ENCODE measurements around the gene CPNE4. TPM values are rescaled to one million over a fixed set of nuclear protein-coding genes. Genes with fewer than 3 reads are reported as not detected.

CPNE4 gene
- total RNA-seq, 1 experiment from 2014 or later, result not detected

DNA sequence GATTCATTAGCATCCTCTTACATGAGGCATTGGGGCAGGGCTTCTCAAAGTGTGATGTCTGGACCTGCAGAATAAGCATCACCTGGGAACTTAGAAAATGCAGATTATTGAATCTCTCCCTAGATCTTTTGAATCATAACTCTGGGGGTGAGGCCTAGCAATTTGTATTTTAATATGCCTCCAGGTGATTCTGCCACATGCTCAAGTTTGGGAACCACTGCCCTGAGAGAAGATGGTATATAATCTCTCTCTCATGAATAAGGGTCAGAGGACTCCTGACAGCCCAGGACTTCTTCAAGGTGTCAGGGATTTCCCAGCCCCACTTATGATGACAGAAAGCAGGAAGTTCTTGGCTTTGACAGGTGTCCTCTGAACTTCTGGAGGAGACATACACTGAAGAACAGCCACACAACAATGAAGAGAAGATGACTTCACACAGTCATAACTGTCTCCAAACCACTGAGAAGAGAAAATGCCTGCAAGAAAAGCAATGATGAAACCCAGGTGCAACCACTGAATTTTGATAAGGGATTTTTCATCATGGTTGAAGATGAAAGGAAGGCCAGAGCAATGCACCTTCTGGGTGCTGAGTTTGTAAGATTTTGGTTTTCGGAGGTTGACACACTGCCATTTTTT lies 320.1 kb downstream of the CPNE4 start:
- no peaks in the 10 kb centered on the region for H3K27me3 ChIP-seq (ENCODE audit: low read length)
- no peak overlapping the region for H3K4me3 ChIP-seq (ENCODE audit: low read length)
- ChIA-PET CTCF (no interaction called here), POLR2A (ENCODE audit: unreplicated experiment) (no interaction called here)
- no peak overlapping the region for H2AFZ ChIP-seq (ENCODE audit: low read length)
- no TSS peak for BruUV-seq (replicated peaks)
- H3K79me2 ChIP-seq (ENCODE audit: low read length), result no peaks in the 10 kb centered on the region
- H3K36me3 ChIP-seq (ENCODE audit: low read depth, low read length), result no peaks in the 10 kb centered on the region
- H3K9ac ChIP-seq (ENCODE audit: low read length), result no peak overlapping the region
- TF ChIP-seq, protein P1, sequence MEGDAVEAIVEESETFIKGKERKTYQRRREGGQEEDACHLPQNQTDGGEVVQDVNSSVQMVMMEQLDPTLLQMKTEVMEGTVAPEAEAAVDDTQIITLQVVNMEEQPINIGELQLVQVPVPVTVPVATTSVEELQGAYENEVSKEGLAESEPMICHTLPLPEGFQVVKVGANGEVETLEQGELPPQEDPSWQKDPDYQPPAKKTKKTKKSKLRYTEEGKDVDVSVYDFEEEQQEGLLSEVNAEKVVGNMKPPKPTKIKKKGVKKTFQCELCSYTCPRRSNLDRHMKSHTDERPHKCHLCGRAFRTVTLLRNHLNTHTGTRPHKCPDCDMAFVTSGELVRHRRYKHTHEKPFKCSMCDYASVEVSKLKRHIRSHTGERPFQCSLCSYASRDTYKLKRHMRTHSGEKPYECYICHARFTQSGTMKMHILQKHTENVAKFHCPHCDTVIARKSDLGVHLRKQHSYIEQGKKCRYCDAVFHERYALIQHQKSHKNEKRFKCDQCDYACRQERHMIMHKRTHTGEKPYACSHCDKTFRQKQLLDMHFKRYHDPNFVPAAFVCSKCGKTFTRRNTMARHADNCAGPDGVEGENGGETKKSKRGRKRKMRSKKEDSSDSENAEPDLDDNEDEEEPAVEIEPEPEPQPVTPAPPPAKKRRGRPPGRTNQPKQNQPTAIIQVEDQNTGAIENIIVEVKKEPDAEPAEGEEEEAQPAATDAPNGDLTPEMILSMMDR (conservative IDR thresholded peaks at IDR 0.05; ENCODE audit: low read depth, low read length), result no peak
- TF ChIP-seq EZH2 (IDR thresholded peaks at IDR 0.05; ENCODE audit: low read length, unreplicated experiment) (no peak), EZH2phosphoT487 (IDR thresholded peaks at IDR 0.05; ENCODE audit: borderline replicate concordance, low read length) (no peak)
- no peaks in the 10 kb centered on the region for H4K20me1 ChIP-seq (ENCODE audit: low read length)
- no peak for DNase-seq
- intact Hi-C loops (cut with micrococcal nuclease), result no loop called here
- no peaks in the 10 kb centered on the region for H3K9me3 ChIP-seq (ENCODE audit: low read length)
- H3F3A ChIP-seq (ENCODE audit: low read length, unreplicated experiment), result no peaks in the 10 kb centered on the region
- no peak overlapping the region for H3K4me2 ChIP-seq (ENCODE audit: low read length)
- H3K9me2 ChIP-seq (replicated peaks; ENCODE audit: low read length), result no peaks in the 10 kb centered on the region
- H3K27ac ChIP-seq (ENCODE audit: low read length), result no peak overlapping the region
- H3K4me1 ChIP-seq (ENCODE audit: insufficient read depth, low read length), result peaks cover 24% of the 10 kb centered on the region
- ATAC-seq, result no peak

- ATAC-seq (peak; percentile 61), DNase-seq (peak; percentile 62)
- Histone ChIP-seq H3K9ac (ENCODE audit: low read length) (no peak overlapping the region), H3K27ac (ENCODE audit: low read length) (no peak overlapping the region), H3K79me2 (ENCODE audit: low read length) (no peaks in the 10 kb centered on the region), H2AFZ (ENCODE audit: low read length) (no peak overlapping the region), H3F3A (ENCODE audit: low read length, unreplicated experiment) (no peaks in the 10 kb centered on the region), H3K4me3 (ENCODE audit: low read length) (no peak overlapping the region), H3K4me1 (ENCODE audit: insufficient read depth, low read length) (peaks cover 24% of the 10 kb centered on the region), H4K20me1 (ENCODE audit: low read length) (no peaks in the 10 kb centered on the region), H3K27me3 (ENCODE audit: low read length) (no peaks in the 10 kb centered on the region), H3K4me2 (ENCODE audit: low read length) (0 out of 2 replicates have a peak overlapping the region, but pooled peaks have one; percentile 24), H3K9me2 (replicated peaks; ENCODE audit: low read length) (no peaks in the 10 kb centered on the region), H3K36me3 (ENCODE audit: low read depth, low read length) (no peaks in the 10 kb centered on the region), H3K9me3 (ENCODE audit: low read length) (no peaks in the 10 kb centered on the region)
- CTCF ChIA-PET, result no interaction called here
- intact Hi-C loops (cut with micrococcal nuclease), result no loop called here
- POLR2A ChIA-PET (ENCODE audit: unreplicated experiment), result no interaction called here
- no TSS peak for BruUV-seq (replicated peaks)
- TF ChIP-seq, protein P1 (conservative IDR thresholded peaks at IDR 0.05; ENCODE audit: low read depth, low read length), result no peak
- no peak for TF ChIP-seq EZH2phosphoT487 (IDR thresholded peaks at IDR 0.05; ENCODE audit: borderline replicate concordance, low read length)
- TF ChIP-seq EZH2 (IDR thresholded peaks at IDR 0.05; ENCODE audit: low read length, unreplicated experiment), result no peak
Observed at GRCh38 chr3:131713416-131714123, 321.2 kb downstream of the CPNE4 start.

DNA sequence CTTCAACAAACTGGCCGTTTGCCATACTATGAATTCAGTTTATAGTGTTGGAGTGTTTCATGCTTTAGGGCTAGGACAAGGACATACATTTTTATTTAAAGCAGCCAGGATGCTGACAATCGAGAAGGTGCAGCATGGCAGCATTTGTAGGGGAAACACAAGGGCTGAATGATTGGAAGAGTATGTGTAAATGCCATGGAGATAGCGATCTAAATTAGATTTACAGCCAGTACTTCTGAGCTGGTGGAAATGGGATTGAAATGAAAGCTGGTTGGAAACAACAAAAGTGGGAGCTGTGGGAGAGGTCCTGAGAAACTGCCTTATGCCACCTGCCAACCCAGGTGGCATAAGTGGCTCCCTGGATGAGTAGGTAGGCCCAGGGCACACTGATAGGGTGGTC lies 322.2 kb downstream of the CPNE4 start:
- H3K4me2 ChIP-seq (ENCODE audit: low read length), result no peak overlapping the region
- no peak overlapping the region for H3K27ac ChIP-seq (ENCODE audit: low read length)
- H3K27me3 ChIP-seq (ENCODE audit: low read length), result no peaks in the 10 kb centered on the region
- no peak for DNase-seq
- H3K36me3 ChIP-seq (ENCODE audit: low read depth, low read length), result no peaks in the 10 kb centered on the region
- ChIA-PET POLR2A (ENCODE audit: unreplicated experiment) (no interaction called here), CTCF (no interaction called here)
- H3K4me1 ChIP-seq (ENCODE audit: insufficient read depth, low read length), result peaks cover 24% of the 10 kb centered on the region
- intact Hi-C loops (cut with micrococcal nuclease), result no loop called here
- no peak overlapping the region for H3K4me3 ChIP-seq (ENCODE audit: low read length)
- ATAC-seq, result no peak
- H2AFZ ChIP-seq (ENCODE audit: low read length), result no peak overlapping the region
- H3K9ac ChIP-seq (ENCODE audit: low read length), result no peak overlapping the region
- no peaks in the 10 kb centered on the region for H3K9me3 ChIP-seq (ENCODE audit: low read length)
- no peaks in the 10 kb centered on the region for H4K20me1 ChIP-seq (ENCODE audit: low read length)
- H3F3A ChIP-seq (ENCODE audit: low read length, unreplicated experiment), result no peaks in the 10 kb centered on the region
- H3K9me2 ChIP-seq (replicated peaks; ENCODE audit: low read length), result no peaks in the 10 kb centered on the region
- no peaks in the 10 kb centered on the region for H3K79me2 ChIP-seq (ENCODE audit: low read length)
- TF ChIP-seq EZH2 (IDR thresholded peaks at IDR 0.05; ENCODE audit: low read length, unreplicated experiment) (no peak), EZH2phosphoT487 (IDR thresholded peaks at IDR 0.05; ENCODE audit: borderline replicate concordance, low read length) (no peak)
- TF ChIP-seq, protein P1 (conservative IDR thresholded peaks at IDR 0.05; ENCODE audit: low read depth, low read length), result no peak
- no TSS peak for BruUV-seq (replicated peaks)
